Measurements from ENCODE around the gene EPHA1. TPM values are rescaled to one million over a fixed set of nuclear protein-coding genes. Genes with fewer than 3 reads are reported as not detected.

EPHA1 gene
- total RNA-seq, 1 donor, result not detected

DNA sequence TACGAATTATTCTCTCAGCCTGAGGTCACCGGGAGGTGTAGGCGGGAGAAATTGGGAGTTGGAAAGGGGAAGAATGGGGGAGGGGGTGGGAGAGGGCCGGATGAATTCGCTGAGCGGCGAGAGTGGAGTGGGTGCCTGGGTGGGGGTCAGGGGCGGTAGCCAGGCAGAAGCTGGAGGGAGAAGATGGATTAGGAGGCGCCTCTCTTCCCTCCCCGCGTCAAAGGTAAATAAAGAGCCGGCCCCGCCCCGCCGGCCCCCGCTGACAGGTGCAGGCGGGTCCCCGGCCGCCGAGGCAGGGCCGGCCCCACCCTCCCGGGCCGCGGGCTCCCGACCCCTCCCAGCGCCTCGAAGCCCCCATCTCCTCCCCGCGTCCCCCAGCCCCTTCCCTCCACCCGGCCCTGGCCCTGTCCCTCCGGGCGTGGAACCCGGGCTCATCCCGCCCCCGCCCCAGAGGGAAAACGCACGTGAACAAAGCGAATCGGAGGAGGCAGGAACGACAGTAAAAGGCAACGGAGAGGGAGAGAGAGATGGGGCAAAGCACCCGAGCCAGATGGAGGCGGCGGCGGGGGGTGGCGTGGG, 47.0 kb downstream of the EPHA1 start:
- DNase-seq (ENCODE audit: low read depth), result no peak
- H3K4me3 ChIP-seq (ENCODE audit: low read depth, low read length), result peak overlapping the region; percentile 57

DNA sequence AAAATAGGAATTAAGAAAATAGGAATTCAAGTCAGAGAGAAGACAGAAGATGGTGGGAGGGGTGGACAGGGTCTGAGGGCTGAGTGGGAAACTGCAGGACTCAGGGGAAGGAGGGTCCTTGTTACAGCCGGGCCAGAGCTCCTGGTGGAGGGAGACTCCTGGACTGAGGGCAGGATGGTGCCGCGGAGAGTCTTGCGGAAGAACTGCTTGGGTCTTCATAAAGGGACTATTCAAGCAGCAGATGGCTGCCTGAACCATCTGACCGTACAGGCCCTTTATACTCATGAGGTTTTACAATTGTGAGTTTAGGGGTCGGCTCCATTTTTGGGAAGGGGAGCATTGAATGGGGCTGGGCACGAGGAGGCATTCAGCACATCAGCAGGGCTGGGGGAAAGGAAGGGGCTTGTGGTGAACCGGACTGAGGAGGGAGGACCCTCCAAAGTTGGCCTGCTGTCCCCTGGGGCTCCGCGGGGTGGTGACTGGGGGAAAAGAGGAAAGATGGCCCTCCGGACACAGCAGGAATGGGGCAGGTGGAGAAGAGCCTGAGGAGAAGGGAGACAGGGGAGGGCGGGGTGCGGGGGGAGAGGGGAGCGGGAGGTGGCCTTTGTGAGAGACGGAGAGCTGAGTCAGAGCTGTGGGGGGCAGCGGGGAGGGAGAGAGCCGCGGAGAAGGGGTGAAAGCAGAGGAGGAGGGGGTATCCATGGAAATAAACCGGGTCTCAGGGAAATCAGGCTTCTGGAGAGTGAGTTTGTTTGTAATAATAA, 47.7 kb downstream of the EPHA1 start:
- no peak overlapping the region for H3K4me3 ChIP-seq (ENCODE audit: low read depth, low read length)
- TF ChIP-seq, protein P1, sequence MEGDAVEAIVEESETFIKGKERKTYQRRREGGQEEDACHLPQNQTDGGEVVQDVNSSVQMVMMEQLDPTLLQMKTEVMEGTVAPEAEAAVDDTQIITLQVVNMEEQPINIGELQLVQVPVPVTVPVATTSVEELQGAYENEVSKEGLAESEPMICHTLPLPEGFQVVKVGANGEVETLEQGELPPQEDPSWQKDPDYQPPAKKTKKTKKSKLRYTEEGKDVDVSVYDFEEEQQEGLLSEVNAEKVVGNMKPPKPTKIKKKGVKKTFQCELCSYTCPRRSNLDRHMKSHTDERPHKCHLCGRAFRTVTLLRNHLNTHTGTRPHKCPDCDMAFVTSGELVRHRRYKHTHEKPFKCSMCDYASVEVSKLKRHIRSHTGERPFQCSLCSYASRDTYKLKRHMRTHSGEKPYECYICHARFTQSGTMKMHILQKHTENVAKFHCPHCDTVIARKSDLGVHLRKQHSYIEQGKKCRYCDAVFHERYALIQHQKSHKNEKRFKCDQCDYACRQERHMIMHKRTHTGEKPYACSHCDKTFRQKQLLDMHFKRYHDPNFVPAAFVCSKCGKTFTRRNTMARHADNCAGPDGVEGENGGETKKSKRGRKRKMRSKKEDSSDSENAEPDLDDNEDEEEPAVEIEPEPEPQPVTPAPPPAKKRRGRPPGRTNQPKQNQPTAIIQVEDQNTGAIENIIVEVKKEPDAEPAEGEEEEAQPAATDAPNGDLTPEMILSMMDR (IDR thresholded peaks at IDR 0.05; ENCODE audit: insufficient read depth, low read depth, low read length), result no peak

More for the DNA sequence above, 47.0 kb downstream of the EPHA1 start:
- TF ChIP-seq, protein P1 (IDR thresholded peaks at IDR 0.05; ENCODE audit: insufficient read depth, low read depth, low read length), result no peak

DNA sequence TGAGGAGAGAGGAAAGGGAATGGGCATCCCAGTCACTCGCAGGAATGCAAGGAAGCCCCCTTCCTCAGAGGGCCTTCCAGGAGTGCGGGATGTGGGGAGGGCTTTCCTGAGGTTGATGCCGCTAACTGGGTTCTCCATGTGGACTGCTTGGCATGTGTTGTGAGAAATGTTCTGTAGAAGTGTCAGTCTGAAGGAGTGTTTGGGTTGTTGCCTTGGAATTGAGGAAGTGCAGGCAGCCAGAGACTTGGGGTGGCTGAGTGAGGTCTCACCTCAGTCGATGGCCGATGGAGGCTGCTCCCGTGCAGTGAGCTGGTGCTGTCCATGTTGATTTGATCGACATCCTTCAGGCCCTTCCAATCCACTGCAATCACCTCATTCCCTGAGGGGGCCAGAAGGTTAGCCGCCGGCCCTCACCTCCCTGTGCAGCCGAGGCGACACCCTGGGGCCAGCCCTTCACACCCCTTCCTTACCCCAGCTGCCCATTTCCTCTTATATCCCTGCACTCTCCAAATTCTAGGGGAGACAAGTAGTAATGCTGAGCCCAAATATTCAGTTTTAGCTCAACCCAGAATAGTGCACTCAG, 48.8 kb downstream of the EPHA1 start:
- TF ChIP-seq, protein P1 (IDR thresholded peaks at IDR 0.05; ENCODE audit: insufficient read depth, low read depth, low read length), result no peak
- DNase-seq (ENCODE audit: low read depth), result no peak
- no peak overlapping the region for H3K4me3 ChIP-seq (ENCODE audit: low read depth, low read length)

More for the DNA sequence above, 47.7 kb downstream of the EPHA1 start:
- no peak for DNase-seq (ENCODE audit: low read depth)

DNA sequence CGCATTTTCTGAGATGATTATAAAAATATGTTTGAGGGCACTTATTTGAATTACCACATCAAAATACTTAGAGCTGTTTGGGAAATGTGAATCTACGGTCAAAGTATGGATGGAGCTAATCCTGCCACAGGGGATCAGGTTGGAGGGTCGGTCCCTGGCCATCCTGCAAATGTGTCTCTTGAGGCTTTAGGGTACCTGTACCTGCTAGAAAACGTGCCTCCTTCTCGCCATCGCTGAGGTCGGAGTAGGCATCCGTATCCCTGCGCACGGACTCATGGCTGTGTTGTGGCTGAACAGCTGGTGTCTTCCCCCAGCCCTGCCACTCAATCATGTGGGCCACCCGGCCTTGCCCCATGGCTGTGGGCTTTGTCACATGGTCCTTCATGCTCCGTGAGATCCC, 50.0 kb downstream of the EPHA1 start:
- no peak for DNase-seq (ENCODE audit: low read depth)
- H3K4me3 ChIP-seq (ENCODE audit: low read depth, low read length), result no peak overlapping the region
- TF ChIP-seq, protein P1 (IDR thresholded peaks at IDR 0.05; ENCODE audit: insufficient read depth, low read depth, low read length), result no peak

DNA sequence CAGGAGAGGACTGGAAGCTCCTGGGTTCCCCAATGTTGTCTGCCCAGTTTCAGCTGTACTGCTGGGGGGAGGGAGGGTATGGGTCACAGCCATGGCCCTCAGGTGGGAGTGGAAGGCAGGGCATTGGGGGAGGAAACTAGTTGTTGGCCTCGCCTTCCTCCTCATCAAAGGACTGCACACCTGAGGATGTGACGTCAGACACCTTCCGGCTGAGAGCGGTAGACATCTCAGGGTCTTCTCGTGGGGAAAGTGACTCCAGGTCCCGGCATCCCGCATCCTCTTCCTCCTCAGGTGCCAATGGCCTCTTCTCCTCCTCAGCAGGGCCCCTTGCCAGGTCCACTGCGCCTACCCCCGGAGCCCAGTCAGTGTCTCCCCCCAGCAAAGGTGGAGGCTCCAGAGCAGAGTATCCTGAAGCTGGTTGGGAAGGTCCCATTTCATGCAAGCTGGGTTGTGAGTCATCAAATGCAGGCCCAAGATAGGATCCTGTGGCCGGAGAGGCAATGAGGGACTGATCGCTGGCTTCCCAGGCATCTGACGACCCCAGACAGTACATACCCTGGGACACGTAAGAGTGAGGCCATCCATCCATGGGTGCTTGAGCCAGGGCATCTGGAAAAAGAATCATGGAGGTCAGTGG, 52.1 kb downstream of the EPHA1 start:
- no peak overlapping the region for H3K4me3 ChIP-seq (ENCODE audit: low read depth, low read length)
- TF ChIP-seq, protein P1 (IDR thresholded peaks at IDR 0.05; ENCODE audit: insufficient read depth, low read depth, low read length), result no peak
- DNase-seq (ENCODE audit: low read depth), result no peak

DNA sequence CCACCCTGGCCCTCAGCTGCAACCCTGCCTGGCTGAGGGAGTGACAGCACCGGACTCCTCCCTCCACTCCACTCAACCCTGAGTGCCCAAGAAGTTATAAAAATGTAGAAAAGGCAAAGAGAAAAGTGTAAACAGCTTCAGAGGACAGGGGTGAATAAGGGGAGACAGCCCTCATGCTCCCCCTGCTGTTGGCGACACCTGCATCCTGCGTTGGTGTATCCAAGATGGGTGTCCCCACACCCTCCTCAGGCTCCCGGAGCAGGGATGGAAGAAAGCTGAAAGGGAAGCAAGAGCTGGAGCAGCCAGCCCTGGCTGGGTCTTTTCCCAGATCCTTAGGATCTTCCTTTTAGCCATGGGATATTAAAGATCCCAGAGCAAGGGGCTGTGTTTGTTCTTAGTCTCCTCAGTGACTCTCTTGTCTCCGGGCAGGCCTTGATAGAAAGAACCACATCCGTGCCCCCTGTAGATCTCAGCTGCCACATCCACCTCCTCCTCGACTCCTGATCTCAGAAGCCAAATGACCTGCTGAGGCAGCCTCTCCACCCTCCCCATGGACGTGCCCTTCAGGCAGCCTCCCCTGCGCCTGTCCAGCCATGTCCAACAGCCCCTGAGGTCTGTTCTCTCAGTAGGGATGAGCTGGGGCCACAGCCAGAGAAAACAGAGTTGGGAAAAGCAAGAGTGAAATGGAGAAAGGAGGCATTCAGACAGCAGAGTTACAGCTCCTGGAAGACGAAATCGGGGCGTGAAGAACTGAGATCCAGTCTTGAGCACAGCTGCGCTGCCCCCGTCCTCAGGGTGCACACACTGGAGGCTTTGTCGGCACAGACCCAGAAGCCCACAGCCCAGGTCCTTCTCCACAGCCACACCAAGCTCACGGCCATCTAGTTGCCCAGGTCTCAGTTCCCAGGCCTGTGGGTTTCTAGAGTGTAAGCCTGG, 52.9 kb downstream of the EPHA1 start:
- TF ChIP-seq, protein P1 (IDR thresholded peaks at IDR 0.05; ENCODE audit: insufficient read depth, low read depth, low read length), result peak; percentile 4
- no peak for DNase-seq (ENCODE audit: low read depth)
- H3K4me3 ChIP-seq (ENCODE audit: low read depth, low read length), result no peak overlapping the region
